ENCODE results near the gene GATAD2B. TPM values are rescaled to one million over a fixed set of nuclear protein-coding genes. Genes with fewer than 3 reads are reported as not detected.

The GATAD2B gene
- total RNA-seq = 2.5 and 3.1 TPM in 2 replicates

GRCh38 chr1:153922972-153923925 is at the start of gene GATAD2B:
GATAD2B (minus strand) TSS chr1:153922972; CDS start chr1:153828347, 94,625 bp downstream.

GRCh38 chr1:153967107-153967999 is 44.6 kb upstream of the GATAD2B start, which contains the start of gene CREB3L4:
CREB3L4 (plus strand) TSS chr1:153967902; CDS start chr1:153968526, 624 bp downstream.

GRCh38 chr1:153963030-153963849 is 40.5 kb upstream of the GATAD2B start, which contains the start of gene SLC39A1:
SLC39A1 (minus strand) TSS chr1:153963537; CDS start chr1:153962715, 822 bp downstream.

GRCh38 chr1:153958111-153958960 is 35.6 kb upstream of the GATAD2B start, which contains the start of gene CRTC2:
CRTC2 (minus strand) TSS chr1:153958612; CDS start chr1:153958497, 115 bp downstream.

GRCh38 chr1:153946622-153947241 is 24.0 kb upstream of the GATAD2B start, which contains the start of gene DENND4B:
DENND4B (minus strand) TSS chr1:153946718; CDS start chr1:153944374, 2,344 bp downstream.

GRCh38 chr1:153774780-153775457 is 147.9 kb downstream of the GATAD2B start, which contains the start of gene SLC27A3:
SLC27A3 (plus strand) TSS chr1:153775407; CDS start chr1:153775498, 91 bp downstream.

Other genes starting within 250 kb of the GATAD2B start
- 0.19 and 0.85 TPM in 2 replicates for gene NPR1, start 244.3 kb downstream of the GATAD2B start, total RNA-seq
- gene INTS3, start 194.9 kb downstream of the GATAD2B start, total RNA-seq = 26.5 and 29.7 TPM in 2 replicates
- gene SLC27A3, start 147.6 kb downstream of the GATAD2B start, total RNA-seq = 6.1 and 8.5 TPM in 2 replicates
- gene DENND4B, start 23.7 kb upstream of the GATAD2B start, total RNA-seq = 12.1 and 17.2 TPM in 2 replicates
- 1.9 and 2.8 TPM in 2 replicates for gene CRTC2, start 35.6 kb upstream of the GATAD2B start, total RNA-seq
- 102 and 123 TPM in 2 replicates for gene SLC39A1, start 40.6 kb upstream of the GATAD2B start, total RNA-seq
- gene CREB3L4, start 44.9 kb upstream of the GATAD2B start, total RNA-seq = 4.6 and 6.5 TPM in 2 replicates
- gene JTB, start 54.7 kb upstream of the GATAD2B start, total RNA-seq = 172 and 183 TPM in 2 replicates
- 96.4 and 134 TPM in 2 replicates for gene RAB13, start 63.4 kb upstream of the GATAD2B start, total RNA-seq
- gene RPS27, start 67.8 kb upstream of the GATAD2B start, total RNA-seq = 915 and 1,485 TPM in 2 replicates
- gene NUP210L, start 232.1 kb upstream of the GATAD2B start, total RNA-seq = under 0.01 and 0.28 TPM in 2 replicates

Measured in regular cardiac myocyte (primary cell).